C4-2B (cell line): Measurements from ENCODE around the gene GGT1.
"Not testable (repeated sequence)": the region's sequence is repeated elsewhere in the genome, so short reads cannot be mapped to it uniquely, and the experiment has no call there.

ENCODE experiments used
- CTCF ChIP-seq: fragments of 450-650 bp; conservative IDR thresholded peaks from 2 replicates; pipeline ENCODE4 v1.5.1; 2017; ENCODE audit warnings: mild to moderate bottlenecking
- ZFX ChIP-seq: fragments of 450-650 bp; IDR thresholded peaks from 2 replicates; pipeline ENCODE4 v1.6.1; 2017

DNA sequence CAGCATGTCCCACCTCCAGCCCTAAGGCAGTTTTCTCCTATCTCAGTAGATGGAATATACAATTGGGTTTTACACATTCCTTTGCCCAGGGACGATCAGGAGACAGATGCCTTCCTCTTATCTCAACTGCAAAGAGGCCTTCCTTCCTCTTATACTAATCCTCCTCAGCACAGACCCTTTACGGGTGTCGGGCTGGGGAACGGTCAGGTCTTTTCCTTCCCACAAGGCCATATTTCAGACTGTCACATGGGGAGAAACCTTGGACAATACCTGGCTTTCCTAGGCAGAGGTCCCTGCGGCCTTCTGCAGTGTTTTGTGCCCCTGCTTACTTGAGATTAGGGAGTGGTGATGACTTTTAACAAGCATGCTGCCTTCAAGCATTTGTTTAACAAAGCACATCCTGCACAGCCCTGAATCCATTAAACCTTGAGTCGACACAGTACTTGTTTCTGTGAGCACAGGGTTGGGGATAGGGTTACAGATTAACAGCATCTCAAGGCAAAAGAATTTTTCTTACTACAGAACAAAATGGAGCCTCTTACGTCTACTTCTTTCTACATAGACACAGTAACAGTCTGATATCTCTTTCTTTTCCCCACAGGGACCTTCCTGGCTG lies 27.9 kb downstream of the GGT1 start:
- not testable (repeated sequence) for TF ChIP-seq CTCF, ZFX
